Lower leg skin (tissue), 4 donors: ENCODE results near the gene ABCD4. TPM values are rescaled to one million over a fixed set of nuclear protein-coding genes. Genes with fewer than 3 reads are reported as not detected.

ENCODE experiments used
- DNase-seq, 2 donors: peaks; one replicate each; pipeline ENCODE4 v3.0.0-alpha.2; 2019; ENCODE audit warnings: low spot score in 2 of 2
- H3K4me3 ChIP-seq: fragments of 200-600 bp; sonication (generic); 2 replicates; pipeline ENCODE4 v1.5.1; 2017; ENCODE audit warnings: mild to moderate bottlenecking, low read depth; ENCODE audit not compliant: poor library complexity, severe bottlenecking
- POLR2A ChIP-seq, 2 donors: fragments of 450-650 bp; IDR thresholded peaks; one replicate each; pipeline ENCODE4 v1.6.1; 2016 to 2017; ENCODE audit warnings: antibody characterized with exemption in 2 of 2, mild to moderate bottlenecking in 1 of 2, moderate library complexity in 1 of 2
- WGBS, 2 donors: methylation state at CpG; one replicate each; pipeline ENCODE4 v1.1.5; 2018; 5-methylcytosine and 5-hydroxymethylcytosine counted together
- intact Hi-C: fragments of 100-400 bp; cut with DNase I; formaldehyde crosslinking; loops from one replicate; pipeline ENCODE4 v1.15.0; 2023; ENCODE audit warnings: low total_unique reads
- total RNA-seq, 4 donors: library from RNA; depleted of rRNA; stranded (reverse); fragments of >200 nt; gene quantifications; one replicate each; pipeline ENCODE4 v1.1.0, GENCODE V29; 2016
- TF ChIP-seq, protein P1 (sequence below), 3 donors: fragments of 450-650 bp; IDR thresholded peaks; one replicate each; pipeline ENCODE4 v1.5.1; 2016; ENCODE audit warnings: antibody characterized with exemption in 3 of 3, mild to moderate bottlenecking in 3 of 3, moderate library complexity in 2 of 3

The ABCD4 gene
- total RNA-seq, 4 donors from 2014 or later = 29.6 to 50.3 (median 33.9) TPM

GRCh38 chr14:74255281-74255680 is 47.5 kb downstream of the ABCD4 start:
- 79% methylated on average over 3 of the region's 3 CpGs for WGBS, 2 donors
- TF ChIP-seq, protein P1, sequence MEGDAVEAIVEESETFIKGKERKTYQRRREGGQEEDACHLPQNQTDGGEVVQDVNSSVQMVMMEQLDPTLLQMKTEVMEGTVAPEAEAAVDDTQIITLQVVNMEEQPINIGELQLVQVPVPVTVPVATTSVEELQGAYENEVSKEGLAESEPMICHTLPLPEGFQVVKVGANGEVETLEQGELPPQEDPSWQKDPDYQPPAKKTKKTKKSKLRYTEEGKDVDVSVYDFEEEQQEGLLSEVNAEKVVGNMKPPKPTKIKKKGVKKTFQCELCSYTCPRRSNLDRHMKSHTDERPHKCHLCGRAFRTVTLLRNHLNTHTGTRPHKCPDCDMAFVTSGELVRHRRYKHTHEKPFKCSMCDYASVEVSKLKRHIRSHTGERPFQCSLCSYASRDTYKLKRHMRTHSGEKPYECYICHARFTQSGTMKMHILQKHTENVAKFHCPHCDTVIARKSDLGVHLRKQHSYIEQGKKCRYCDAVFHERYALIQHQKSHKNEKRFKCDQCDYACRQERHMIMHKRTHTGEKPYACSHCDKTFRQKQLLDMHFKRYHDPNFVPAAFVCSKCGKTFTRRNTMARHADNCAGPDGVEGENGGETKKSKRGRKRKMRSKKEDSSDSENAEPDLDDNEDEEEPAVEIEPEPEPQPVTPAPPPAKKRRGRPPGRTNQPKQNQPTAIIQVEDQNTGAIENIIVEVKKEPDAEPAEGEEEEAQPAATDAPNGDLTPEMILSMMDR (IDR thresholded peaks at IDR 0.05) = no peak
- no peak for TF ChIP-seq POLR2A (IDR thresholded peaks at IDR 0.05)

DNA sequence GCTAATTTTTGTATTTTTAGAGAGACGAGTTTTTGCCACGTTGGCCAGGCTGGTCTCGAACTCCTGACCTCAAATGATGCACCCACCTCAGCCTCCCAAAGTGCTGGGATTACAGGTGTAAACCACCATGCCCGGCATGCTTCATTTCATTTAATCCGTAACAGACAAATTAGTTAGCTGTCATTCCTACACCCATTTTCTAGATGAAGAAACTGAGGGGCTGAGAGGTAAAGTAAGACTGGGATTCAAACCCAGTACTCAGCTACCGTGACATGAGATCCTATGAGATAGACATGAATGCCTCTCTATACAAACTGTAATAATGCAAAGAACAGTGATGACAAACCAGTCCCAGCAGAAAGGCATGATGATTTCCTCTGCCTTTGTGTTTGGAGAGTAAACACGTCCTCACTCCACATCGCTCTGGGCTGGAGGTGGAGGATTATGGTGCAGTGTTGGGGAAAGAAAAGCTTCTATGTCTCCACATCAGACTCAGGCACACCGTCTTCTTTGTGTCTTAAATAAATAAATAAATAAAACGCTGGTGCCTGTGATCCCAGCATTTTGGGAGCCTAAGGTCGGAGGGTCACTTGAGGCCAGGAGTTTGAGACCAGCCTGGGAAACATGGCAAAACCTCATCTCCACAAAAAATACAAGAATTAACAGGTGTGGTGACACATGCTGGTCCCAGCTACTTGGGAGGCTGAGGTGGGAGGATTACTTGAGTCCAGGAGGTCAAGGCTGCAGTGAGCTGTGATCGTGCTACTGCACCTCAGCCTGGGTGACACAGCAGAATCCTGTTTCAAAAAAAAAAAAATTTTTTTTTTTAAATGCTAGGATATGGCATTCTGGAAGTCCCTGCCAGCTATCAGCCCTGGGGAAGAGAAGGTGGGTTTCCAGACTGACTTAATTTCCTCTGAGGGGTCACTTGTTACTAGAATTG is 53.0 kb downstream of the ABCD4 start:
- no peak for DNase-seq
- no peak overlapping the region for H3K4me3 ChIP-seq
- intact Hi-C loops = loop anchor here (10.0 kb wide), 1 partner anchor 135 kb away; no protein-coding TSS in a partner anchor
- no peak for TF ChIP-seq POLR2A (IDR thresholded peaks at IDR 0.05)
- TF ChIP-seq, protein P1 (IDR thresholded peaks at IDR 0.05) = no peak
- WGBS, 2 donors = 73 to 79% methylated on average over 12 of the region's 12 CpGs

More at GRCh38 chr14:74255281-74255680, 47.5 kb downstream of the ABCD4 start:
- intact Hi-C loops = loop anchor here (10.0 kb wide), 1 partner anchor 140 kb away; no protein-coding TSS in a partner anchor
- no peak overlapping the region for H3K4me3 ChIP-seq
- DNase-seq = no peak

GRCh38 chr14:74248017-74248416 is 54.7 kb downstream of the ABCD4 start:
- intact Hi-C loops = no loop called here
- no peak overlapping the region for H3K4me3 ChIP-seq
- TF ChIP-seq, protein P1 (IDR thresholded peaks at IDR 0.05) = no peak
- TF ChIP-seq POLR2A (IDR thresholded peaks at IDR 0.05) = no peak
- 64 to 68% methylated on average over 6 of the region's 6 CpGs for WGBS, 2 donors
- no peak for DNase-seq

- no peak for DNase-seq
- WGBS, 2 donors = 80% methylated on average over 8 of the region's 8 CpGs
- intact Hi-C loops = no loop called here
- TF ChIP-seq, protein P1 (IDR thresholded peaks at IDR 0.05) = no peak
- TF ChIP-seq POLR2A (IDR thresholded peaks at IDR 0.05) = no peak
- H3K4me3 ChIP-seq = no peak overlapping the region
Measured at GRCh38 chr14:74246542-74246941, 56.2 kb downstream of the ABCD4 start.

DNA sequence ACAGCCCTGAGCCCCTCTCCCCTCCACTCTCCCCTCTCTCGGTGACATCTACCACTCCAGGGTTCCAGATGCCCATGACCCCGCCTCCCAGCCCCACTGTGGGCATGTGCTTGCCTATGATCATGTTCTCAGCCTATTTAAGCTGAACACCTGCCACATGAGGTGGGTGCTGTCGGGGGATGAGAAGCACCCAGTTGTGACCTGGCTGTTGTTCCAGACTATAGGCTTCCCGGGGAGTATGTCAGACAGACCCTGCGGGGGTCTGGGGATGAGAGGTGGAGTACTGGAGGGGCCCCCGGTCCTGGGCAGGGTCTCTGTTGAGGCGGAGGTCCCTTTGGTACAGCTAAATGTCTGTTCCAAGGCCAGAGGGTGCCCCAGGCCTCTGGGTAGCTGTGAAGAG is 57.4 kb downstream of the ABCD4 start:
- no peak for TF ChIP-seq POLR2A (IDR thresholded peaks at IDR 0.05)
- TF ChIP-seq, protein P1 (IDR thresholded peaks at IDR 0.05) = no peak
- no peak overlapping the region for H3K4me3 ChIP-seq
- no peak for DNase-seq
- WGBS, 2 donors = 66 to 84% methylated on average over 7 of the region's 7 CpGs
- intact Hi-C loops = no loop called here
